HG03095 (cell line): ENCODE data around the gene RAB11FIP5.

Experiments used
- ATAC-seq: cut with Tn5 transposase; IDR thresholded peaks from one replicate; pipeline ENCODE4 v1.9.1; 2021; ENCODE audit warnings: moderate library complexity; ENCODE audit not compliant: unreplicated experiment

The RAB11FIP5 gene

GRCh38 chr2:73033766-73034381, 78.9 kb downstream of the RAB11FIP5 start:
- no peak for ATAC-seq

GRCh38 chr2:73033142-73033765, 79.5 kb downstream of the RAB11FIP5 start:
- ATAC-seq = no peak

GRCh38 chr2:73032702-73033097, 80.0 kb downstream of the RAB11FIP5 start:
- ATAC-seq = no peak

- ATAC-seq = no peak
Observed at GRCh38 chr2:73031725-73032701, 80.7 kb downstream of the RAB11FIP5 start.

GRCh38 chr2:73031095-73031678, 81.6 kb downstream of the RAB11FIP5 start:
- no peak for ATAC-seq

- no peak for ATAC-seq
Observed at GRCh38 chr2:73028841-73029240, 83.9 kb downstream of the RAB11FIP5 start.

GRCh38 chr2:73027340-73027739, 85.4 kb downstream of the RAB11FIP5 start:
- ATAC-seq = no peak

- no peak for ATAC-seq
Observed at GRCh38 chr2:73023497-73023896, 89.3 kb downstream of the RAB11FIP5 start.
